Measurements from ENCODE around the gene GATD1. TPM values are rescaled to one million over a fixed set of nuclear protein-coding genes. Genes with fewer than 3 reads are reported as not detected.
A peak's percentile ranks its signal among the peaks of the same experiment; 100 is the strongest.

GATD1 gene
- total RNA-seq, 1 donor from 2014 or later = 19.3 TPM

DNA sequence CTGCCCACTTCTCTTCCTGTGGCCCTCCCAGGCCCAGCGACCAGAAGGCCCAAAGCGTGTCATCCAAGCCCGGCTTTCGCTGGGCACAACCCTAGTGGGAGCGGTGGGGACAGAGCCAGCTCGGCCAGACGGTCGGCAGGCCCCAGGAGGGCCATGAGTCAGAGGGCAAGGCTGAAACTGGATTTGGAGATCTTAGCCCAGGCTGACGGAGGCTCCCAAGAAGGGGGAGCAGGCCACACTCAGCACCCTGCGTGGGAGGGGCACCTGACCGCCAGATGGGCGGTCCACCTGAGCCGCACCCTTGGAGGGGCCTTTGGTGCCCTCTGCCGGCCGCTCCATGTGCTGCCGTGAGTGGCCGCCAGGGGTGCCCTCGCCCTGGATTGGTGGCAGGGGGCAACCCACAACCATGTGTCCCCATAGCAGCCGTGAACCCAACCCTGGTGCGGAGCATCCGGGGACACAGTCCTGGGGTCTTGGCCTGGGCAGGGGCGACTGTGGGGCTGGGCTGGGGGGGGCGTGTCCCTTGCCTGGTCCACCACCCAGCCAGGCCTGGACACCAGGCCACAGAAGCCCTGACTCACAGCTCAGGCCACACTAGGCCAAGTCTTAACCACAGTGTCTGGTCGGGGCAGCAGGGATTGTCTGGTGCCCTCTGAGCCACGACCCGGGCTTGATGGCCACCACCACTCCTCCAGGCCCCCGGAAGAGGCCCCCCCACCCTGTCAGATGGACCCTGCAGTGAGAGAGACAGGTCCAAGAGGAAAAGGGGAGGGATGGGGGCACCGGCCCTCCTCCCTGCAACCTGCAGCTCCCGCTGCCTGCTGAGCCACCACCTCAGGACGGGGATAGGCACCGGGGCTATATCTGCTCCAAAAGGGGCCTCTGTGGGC, 49.2 kb downstream of the GATD1 start:
- DNase-seq (ENCODE audit: low read depth in 2 of 2) = peak in 1 of 2 donors; percentile 63

DNA sequence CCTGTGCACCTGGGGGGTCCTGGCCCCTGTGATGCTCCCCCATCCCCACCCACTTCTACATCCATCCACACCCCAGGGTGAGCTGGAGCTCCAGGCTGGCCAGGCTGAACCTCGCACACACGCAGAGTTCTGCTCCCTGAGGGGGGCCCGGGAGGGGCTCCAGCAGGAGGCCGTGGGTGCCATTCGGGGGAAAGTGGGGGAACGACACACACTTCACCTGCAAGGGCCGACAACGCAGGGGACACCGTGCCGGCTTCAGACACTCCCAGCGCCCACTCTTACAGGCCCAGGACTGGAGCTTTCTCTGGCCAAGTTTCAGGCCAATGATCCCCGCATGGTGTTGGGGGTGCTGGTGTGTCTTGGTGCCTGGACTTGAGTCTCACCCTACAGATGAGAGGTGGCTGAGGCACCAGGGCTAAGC, 50.0 kb downstream of the GATD1 start:
- DNase-seq (ENCODE audit: low read depth in 2 of 2) = no peak

DNA sequence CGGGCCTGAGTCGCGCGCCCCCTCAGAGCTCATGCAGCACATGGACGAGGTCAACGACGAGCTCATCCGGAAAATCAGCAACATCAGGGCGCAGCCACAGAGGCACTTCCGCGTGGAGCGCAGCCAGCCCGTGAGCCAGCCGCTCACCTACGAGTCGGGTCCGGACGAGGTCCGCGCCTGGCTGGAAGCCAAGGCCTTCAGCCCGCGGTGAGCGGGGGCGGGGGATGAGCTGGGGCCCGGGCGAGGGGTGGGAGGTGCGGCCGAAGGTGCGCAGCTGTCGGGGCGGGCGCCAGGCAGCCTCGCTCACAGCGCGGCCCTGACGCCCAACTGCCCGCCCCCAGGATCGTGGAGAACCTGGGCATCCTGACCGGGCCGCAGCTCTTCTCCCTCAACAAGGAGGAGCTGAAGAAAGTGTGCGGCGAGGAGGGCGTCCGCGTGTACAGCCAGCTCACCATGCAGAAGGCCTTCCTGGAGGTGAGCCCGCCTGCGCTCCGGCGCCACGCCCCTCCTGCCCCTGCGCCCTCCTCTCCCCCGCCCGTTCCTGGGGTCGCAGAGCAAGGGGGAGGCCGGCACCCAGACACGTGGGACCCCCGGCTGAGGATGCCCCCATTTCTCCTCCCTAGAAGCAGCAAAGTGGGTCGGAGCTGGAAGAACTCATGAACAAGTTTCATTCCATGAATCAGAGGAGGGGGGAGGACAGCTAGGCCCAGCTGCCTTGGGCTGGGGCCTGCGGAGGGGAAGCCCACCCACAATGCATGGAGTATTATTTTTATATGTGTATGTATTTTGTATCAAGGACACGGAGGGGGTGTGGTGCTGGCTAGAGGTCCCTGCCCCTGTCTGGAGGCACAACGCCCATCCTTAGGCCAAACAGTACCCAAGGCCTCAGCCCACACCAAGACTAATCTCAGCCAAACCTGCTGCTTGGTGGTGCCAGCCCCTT, 50.7 kb downstream of the GATD1 start:
- peak; percentile 48 to 58 for DNase-seq (ENCODE audit: low read depth in 2 of 2)

DNA sequence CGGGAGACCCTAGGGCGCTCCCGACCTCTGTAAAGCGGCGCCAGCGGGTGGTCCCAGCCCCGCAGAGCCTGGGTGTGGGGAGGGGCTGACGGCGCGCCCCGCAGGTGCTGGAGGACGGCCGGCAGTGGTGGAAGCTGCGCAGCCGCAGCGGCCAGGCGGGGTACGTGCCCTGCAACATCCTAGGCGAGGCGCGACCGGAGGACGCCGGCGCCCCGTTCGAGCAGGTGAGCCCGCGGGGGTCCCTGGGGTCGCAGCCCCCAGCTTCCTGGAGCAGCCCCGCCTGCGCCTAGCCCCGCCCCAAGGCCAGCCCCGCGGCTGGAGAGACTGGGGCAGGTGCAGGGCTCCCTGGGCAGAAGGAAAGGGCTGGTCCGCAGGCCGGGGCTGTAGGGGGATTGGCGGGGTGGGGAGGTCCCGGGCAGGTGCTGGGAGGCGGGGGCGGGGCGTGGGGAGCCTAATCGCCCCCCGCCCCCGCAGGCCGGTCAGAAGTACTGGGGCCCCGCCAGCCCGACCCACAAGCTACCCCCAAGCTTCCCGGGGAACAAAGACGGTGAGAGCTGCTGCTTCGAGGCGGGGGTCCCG, 51.6 kb downstream of the GATD1 start:
- no peak for DNase-seq (ENCODE audit: low read depth in 2 of 2)

DNA sequence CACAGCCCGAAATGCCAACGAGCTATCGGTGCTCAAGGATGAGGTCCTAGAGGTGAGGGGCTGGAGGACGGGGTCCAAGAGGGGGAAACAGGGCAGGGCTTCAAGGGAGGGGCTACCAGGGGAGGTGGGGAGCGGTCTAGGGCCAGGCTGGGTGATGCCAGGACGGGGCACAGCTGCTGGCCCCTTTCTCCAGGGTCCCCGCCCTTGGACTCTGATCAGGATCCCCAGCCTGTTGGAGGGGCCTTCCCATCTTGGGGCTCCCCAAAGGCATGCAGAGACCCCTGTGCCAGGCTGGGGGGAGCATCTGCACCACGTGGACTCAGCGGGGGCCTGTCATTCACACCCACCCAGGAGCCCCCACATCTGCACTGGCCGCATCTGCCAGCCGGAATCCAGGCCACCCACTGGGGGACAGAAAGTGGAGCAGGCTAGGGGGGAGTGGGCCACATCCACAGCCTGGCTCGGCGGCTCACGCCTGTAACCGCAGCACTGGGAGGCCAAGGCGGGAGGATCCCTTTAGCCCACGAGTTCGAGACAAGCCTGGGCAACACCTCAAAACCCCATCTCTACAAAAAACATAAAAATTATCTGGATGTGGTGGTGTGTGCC, 52.4 kb downstream of the GATD1 start:
- DNase-seq (ENCODE audit: low read depth in 2 of 2) = no peak

DNA sequence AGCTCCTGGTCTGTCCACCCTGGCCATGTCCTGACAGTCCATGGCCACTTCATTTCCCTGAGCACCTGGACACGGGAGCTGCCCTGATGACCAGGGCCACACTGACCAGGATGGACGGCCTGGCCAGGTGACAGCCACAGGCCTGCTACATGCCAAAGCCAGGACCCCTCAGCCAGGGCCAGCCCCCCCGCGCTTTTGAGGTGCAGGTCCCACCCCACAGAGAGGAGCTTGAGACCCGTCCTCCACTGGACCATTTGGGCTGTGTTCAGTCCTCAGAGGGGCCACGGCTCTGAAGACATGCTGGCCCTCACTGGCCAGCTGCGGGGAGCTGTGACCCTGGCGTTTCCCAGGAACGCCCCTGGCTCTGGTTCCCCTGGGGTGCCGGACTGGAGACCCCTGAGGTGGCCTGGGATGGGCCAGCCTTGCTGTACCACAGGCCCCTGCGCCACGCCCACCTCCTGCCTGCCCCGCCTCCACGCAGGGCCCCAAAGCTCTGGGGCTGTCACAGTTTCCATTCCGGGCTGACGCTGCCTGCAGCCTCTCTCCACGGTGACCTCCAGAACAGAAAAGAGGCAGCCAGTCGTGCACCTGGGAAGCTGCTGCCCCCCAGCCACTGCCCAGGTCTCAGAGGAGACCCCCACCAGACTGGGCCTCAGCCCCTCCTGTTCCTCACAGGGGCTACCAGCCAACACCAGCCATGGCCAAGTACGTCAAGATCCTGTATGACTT, 53.1 kb downstream of the GATD1 start:
- no peak for DNase-seq (ENCODE audit: low read depth in 2 of 2)

DNA sequence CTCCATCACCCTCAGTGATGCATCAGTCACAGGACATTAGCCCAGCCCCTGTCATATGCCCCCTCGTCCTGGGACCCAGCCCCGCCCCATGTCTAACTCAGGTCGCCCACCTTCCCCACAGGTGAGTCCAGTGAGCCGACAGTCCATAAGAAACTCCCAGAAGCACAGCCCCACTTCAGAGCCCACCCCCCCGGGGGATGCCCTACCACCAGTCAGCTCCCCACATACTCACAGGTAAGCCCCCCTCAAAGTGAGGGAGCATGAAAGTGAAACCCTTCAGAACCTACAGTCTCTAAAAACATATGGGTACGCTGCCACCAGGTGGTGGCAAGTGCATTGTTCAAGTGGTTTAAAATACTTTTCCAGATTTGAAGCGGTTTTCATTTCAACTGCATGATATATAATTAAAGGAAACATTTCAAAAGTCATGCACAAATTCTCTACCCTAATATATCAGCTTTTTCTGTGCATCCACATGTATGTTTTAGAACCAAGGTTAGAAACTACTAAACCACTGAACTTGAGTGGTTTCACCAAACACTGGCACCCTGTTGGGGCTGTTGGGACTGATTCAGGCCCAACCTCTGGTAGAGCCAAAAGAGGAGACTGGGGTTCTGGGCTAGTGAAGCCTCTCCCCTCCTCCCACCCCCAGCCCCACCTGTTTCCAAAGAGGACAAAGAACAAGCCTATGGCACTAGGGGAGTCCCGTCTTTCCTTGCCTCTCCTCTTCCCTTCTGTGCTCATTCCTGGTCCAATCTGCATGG, 54.0 kb downstream of the GATD1 start:
- DNase-seq (ENCODE audit: low read depth in 2 of 2) = peak; percentile 55 to 66

DNA sequence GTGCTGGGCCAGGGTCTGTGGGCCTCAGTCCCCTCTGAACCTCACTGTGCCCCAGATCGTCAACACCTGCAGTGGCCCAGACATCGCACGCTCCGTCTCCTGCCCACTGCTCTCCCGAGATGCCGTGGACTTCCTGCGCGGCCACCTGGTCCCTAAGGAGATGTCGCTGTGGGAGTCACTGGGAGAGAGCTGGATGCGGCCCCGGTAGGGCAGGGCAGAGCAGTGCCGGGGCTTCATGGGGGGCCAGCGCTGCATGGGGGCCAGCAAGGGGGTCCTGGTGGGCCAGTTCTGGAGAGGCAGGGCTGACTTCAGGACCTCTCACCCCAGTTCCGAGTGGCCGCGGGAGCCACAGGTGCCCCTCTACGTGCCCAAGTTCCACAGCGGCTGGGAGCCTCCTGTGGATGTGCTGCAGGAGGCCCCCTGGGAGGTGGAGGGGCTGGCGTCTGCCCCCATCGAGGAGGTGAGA, 54.9 kb downstream of the GATD1 start:
- DNase-seq (ENCODE audit: low read depth in 2 of 2) = no peak

DNA sequence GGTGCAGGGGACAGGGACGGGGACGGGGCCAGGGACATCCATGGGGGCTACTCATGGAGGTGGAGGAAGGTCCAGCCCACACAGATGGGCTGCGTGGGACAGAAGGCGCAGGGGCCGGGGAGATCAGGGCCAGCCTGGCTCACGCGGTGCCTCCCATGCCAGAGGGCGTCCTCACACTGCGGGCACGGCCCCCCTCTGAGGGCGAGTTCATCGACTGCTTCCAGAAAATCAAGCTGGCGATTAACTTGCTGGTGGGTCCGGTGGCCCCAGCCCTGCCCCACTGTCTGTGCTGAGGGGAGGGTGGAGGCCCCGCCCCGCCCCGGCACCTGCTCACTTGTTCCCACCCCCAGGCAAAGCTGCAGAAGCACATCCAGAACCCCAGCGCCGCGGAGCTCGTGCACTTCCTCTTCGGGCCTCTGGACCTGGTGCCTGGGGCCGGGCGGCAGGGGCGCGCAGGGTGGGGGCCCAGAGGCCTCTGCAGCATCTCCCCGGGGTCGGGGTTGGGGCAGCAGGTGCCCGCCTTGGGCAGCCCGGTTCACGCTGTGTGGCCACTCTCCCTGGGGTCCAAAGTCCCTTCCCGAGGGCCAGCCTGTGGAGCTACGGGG, 55.4 kb downstream of the GATD1 start:
- DNase-seq (ENCODE audit: low read depth in 2 of 2) = no peak

DNA sequence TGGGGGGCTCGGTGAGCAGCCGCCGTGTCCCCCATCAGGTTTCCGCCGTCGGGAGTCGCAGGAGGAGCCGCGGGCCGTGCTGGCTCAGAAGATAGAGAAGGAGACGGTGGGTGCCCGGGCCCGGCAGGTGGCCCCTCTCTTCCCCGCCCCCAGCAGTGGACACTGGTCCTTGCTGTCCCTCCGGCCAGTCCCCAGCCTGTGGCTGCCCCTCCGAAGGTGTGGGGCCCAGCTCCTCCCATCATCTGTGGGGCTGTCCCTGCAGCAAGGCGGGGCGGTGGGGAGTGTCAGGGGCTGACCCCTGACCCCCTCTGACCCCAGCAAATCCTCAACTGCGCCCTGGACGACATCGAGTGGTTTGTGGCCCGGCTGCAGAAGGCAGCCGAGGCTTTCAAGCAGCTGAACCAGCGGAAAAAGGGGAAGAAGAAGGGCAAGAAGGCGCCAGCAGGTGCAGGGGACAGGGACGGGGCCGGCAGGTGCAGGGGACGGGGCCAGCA, 56.0 kb downstream of the GATD1 start:
- DNase-seq (ENCODE audit: low read depth in 2 of 2) = no peak

DNA sequence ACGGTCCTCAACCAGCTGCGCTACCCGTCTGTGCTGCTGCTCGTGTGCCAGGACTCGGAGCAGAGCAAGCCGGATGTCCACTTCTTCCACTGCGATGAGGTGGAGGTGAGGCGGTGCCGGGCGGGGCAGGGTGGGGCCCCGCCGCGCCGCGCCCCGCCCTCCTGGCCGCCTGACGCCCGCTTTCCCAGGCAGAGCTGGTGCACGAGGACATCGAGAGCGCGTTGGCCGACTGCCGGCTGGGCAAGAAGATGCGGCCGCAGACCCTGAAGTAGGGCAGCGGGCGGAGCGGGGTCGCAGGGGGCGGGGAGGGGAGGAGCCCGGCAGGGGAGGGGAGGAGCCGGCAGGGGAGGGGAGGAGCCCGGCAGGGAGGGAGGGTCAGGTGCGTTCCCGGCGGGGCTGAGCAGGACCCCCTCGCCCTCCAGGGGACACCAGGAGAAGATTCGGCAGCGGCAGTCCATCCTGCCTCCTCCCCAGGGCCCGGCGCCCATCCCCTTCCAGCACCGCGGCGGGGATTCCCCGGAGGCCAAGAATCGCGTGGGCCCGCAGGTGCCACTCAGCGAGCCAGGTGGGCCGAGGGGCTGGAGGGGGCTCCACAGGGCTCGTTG, 56.5 kb downstream of the GATD1 start:
- peak; percentile 41 to 51 for DNase-seq (ENCODE audit: low read depth in 2 of 2)

DNA sequence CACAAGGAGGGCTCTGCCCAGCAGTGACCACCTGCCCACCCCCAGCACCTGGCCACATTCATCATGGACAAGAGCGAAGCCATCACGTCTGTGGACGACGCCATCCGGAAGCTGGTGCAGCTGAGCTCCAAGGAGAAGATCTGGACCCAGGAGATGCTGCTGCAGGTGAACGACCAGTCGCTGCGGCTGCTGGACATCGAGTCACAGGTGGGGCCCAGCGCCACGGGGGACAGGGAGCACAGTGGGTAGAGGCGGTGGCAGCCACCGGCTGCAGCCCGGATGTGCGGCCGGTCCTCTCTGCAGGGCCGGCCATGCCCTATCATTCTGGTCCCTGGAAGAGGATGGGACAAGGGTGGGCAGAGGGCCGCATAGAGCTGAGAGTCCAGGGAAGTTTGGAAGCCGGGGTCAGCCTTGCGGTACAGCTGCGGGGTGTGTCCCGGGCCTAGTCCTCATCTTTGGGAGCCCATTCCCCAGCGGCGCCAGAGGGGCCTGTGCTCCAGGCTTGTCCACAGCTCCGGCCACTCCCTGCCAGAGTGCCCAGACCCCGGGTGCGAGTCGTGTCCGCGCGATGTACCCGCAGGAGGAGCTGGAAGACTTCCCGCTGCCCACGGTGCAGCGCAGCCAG, 57.2 kb downstream of the GATD1 start:
- no peak for DNase-seq (ENCODE audit: low read depth in 2 of 2)

DNA sequence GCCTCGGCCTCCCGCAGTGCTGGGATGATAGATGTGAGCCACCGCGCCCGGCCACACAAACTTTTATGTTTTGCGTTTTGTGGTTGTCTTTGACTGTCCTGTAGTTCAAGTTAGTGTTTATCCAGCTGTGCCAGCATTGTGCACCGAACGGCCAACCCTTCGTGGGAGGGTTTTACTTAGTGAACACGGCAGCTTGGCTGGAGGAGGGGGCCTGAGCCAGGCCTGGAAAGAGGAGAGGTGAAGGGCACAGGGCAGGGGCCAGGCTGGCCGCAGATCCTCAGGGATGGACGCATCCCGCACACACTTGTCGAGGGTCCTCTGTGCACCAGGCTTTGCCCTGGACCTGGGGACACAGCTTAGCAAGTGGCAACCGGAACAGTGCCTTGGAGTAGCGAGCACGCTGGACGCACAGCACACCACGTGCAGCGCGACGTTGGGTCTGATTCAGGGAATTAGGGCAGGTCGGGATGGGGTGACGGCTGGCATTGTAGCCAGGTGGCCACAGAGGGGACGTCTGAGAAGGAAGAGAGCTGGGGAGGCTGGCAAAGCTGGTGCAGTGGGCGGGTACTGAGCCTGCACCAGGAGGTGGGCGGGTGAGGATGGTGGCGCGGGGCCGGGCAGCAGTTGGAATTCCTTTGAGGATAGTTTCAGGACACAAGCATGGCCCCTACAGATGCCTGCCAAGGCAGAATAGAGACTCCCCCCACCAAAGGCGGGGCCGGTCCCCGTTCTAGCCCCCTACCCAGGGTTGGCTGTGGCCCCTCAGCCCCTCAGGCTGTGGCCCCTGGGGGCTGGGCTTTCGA, 57.9 kb downstream of the GATD1 start:
- DNase-seq (ENCODE audit: low read depth in 2 of 2) = no peak
